Testis (tissue), 3 donors: ENCODE data around the gene TEAD1. TPM values are rescaled to one million over a fixed set of nuclear protein-coding genes. Genes with fewer than 3 reads are reported as not detected.

Experiments
- DNase-seq: peaks from one replicate; pipeline ENCODE4 v3.0.0-alpha.2; 2019
- H3K27ac ChIP-seq, 2 donors: fragments of 200-600 bp; sonication (generic); one replicate each; pipeline ENCODE4 v1.5.1; 2019
- H3K27me3 ChIP-seq: fragments of 200-600 bp; sonication (generic); one replicate; pipeline ENCODE4 v1.5.1; 2019
- H3K36me3 ChIP-seq: fragments of 200-600 bp; sonication (generic); one replicate; pipeline ENCODE4 v1.5.1; 2017; ENCODE audit warnings: low read depth; ENCODE audit errors: missing control alignments
- H3K4me1 ChIP-seq: fragments of 200-600 bp; sonication (generic); one replicate; pipeline ENCODE4 v1.5.1; 2019
- H3K4me3 ChIP-seq, 2 donors: fragments of 200-600 bp; sonication (generic); one replicate each; pipeline ENCODE4 v1.5.1; 2017 to 2019
- H3K9me3 ChIP-seq: fragments of 200-600 bp; sonication (generic); one replicate; pipeline ENCODE4 v1.5.1; 2017
- CTCF ChIP-seq, 3 experiments: fragments of 450-650 bp in 2 of 3; fragments of 200-600 bp in 1 of 3; sonication (generic) in 1 of 3; IDR thresholded peaks; one replicate each; pipeline ENCODE4 v1.5.1; 2016 to 2019; ENCODE audit warnings: antibody characterized with exemption in 3 of 3, mild to moderate bottlenecking in 2 of 3, moderate library complexity in 1 of 3
- POLR2A ChIP-seq: fragments of 450-650 bp; IDR thresholded peaks from one replicate; pipeline ENCODE4 v1.6.1; 2017; ENCODE audit warnings: antibody characterized with exemption, mild to moderate bottlenecking, moderate library complexity
- WGBS, 2 donors: methylation state at CpG; one replicate each; pipeline ENCODE4 v1.1.5; 2018; 5-methylcytosine and 5-hydroxymethylcytosine counted together
- intact Hi-C: fragments of 100-400 bp; cut with DNase I; formaldehyde crosslinking; loops from one replicate; pipeline ENCODE4 v1.15.1; 2023; ENCODE audit warnings: low total_unique reads
- polyA plus RNA-seq: library from polyadenylated mRNA; stranded (reverse); fragments of 350-450 nt; fragmentation: Illumina TruSeq; extraction: RNeasy Lipid Tissue Mini Kit (QIAGEN cat#74804); gene quantifications from one replicate; pipeline ENCODE4 v1.2.3, GENCODE V29; 2014; ENCODE audit warnings: low read depth, low replicate concordance; ENCODE audit not compliant: insufficient read depth
- total RNA-seq, 2 donors: library from RNA; depleted of rRNA; stranded (reverse); fragments of >200 nt; gene quantifications; one replicate each; pipeline ENCODE4 v1.2.3, GENCODE V29; 2016

TEAD1 gene
- total and polyA plus RNA-seq, 3 donors from 2014 or later: 24.6 to 78.1 (median 63.5) TPM

DNA sequence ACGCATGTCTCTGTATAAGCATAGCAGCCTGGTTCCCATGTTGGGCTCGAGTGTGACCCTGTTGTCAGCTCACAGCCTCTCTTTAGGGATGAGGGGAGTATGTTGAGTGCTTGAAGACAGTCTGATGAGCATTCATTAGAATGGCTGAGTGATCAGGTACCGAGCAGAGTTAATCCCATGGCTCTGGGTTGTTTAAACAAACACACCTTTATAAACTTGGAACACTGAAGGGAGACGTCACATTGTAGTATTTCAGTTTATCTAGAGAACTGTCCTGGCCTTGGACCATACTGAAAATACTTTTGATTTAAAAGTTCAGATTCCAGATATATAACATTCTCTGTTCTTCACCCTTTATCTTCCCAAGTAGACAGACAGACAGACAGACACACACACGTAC lies 76.0 kb downstream of the TEAD1 start:
- H3K4me3 ChIP-seq: no peak overlapping the region
- H3K27ac ChIP-seq: no peak overlapping the region
- H3K9me3 ChIP-seq: no peaks in the 10 kb centered on the region
- 79 to 87% methylated on average over 5 of the region's 5 CpGs for WGBS, 2 donors
- TF ChIP-seq CTCF (IDR thresholded peaks at IDR 0.05) (no peak), POLR2A (no peak)
- peaks cover 7% of the 10 kb centered on the region for H3K4me1 ChIP-seq
- intact Hi-C loops: no loop called here
- no peaks in the 10 kb centered on the region for H3K27me3 ChIP-seq
- no peaks in the 10 kb centered on the region for H3K36me3 ChIP-seq
- no peak for DNase-seq

- no peaks in the 10 kb centered on the region for H3K4me1 ChIP-seq
- 89 to 96% methylated on average over 8 of the region's 8 CpGs for WGBS, 2 donors
- no peaks in the 10 kb centered on the region for H3K9me3 ChIP-seq
- no peaks in the 10 kb centered on the region for H3K36me3 ChIP-seq
- no peak for TF ChIP-seq CTCF (IDR thresholded peaks at IDR 0.05)
- TF ChIP-seq POLR2A: no peak
- no peaks in the 10 kb centered on the region for H3K27me3 ChIP-seq
- intact Hi-C loops: no loop called here
- H3K4me3 ChIP-seq: no peak overlapping the region
- DNase-seq: no peak
- no peak overlapping the region for H3K27ac ChIP-seq
Observed at GRCh38 chr11:12752868-12753524, 78.8 kb downstream of the TEAD1 start.

- TF ChIP-seq CTCF (IDR thresholded peaks at IDR 0.05) (no peak), POLR2A (no peak)
- H3K27ac ChIP-seq: no peak overlapping the region
- H3K36me3 ChIP-seq: no peaks in the 10 kb centered on the region
- H3K4me3 ChIP-seq: no peak overlapping the region
- intact Hi-C loops: no loop called here
- H3K9me3 ChIP-seq: no peaks in the 10 kb centered on the region
- no peak for DNase-seq
- H3K27me3 ChIP-seq: no peaks in the 10 kb centered on the region
- H3K4me1 ChIP-seq: no peaks in the 10 kb centered on the region
- 78 to 79% methylated on average over 3 of the region's 3 CpGs for WGBS, 2 donors
Observed at GRCh38 chr11:12754021-12754420, 79.8 kb downstream of the TEAD1 start.

DNA sequence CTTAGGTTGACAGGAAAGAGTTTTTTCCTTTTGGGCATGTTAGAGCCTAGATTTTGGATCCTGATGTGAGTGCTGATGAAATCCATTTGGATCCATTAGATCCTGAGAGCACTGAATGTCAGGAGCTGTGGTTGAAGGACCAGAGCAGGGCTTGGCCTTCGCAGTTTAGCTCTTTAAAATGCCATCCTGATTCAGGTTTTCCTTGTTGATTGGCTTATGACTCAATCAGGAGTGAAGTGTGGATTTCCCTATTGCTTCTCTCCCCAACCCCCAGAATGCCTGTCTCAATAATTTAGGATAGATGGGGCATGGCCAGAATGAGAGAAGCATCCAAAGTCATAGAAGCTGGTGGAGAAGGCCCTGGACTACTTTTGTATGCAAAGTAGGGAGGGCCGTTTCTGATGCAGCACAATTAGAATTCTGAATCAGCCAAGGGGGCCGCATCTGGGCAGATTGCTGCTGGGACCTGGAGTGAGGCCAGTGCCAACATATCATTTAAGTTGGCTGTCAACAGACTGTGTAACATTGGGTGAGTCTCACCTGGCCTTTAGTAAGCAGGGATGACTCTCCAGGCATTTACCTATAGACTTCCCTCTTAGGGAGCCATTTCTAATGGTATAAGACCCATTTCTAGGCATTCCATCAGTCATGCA lies 80.5 kb downstream of the TEAD1 start:
- H3K27ac ChIP-seq: no peak overlapping the region
- intact Hi-C loops: no loop called here
- H3K9me3 ChIP-seq: no peaks in the 10 kb centered on the region
- no peaks in the 10 kb centered on the region for H3K4me1 ChIP-seq
- no peaks in the 10 kb centered on the region for H3K27me3 ChIP-seq
- H3K36me3 ChIP-seq: no peaks in the 10 kb centered on the region
- TF ChIP-seq POLR2A (no peak), CTCF (IDR thresholded peaks at IDR 0.05) (no peak)
- no peak overlapping the region for H3K4me3 ChIP-seq
- WGBS, 2 donors: 88 to 96% methylated on average over 2 to 3 of the region's 3 CpGs
- DNase-seq: no peak
